Esophagus squamous epithelium (tissue), 5 donors: Measurements from ENCODE around the gene AK3. TPM values are rescaled to one million over a fixed set of nuclear protein-coding genes. Genes with fewer than 3 reads are reported as not detected.
A peak's percentile ranks its signal among the peaks of the same experiment; 100 is the strongest.

Experiments
- DNase-seq: peaks from one replicate; lab custom pipeline; 2025; lab: John Stamatoyannopoulos, UW
- H3K27ac ChIP-seq, 4 donors: fragments of 200-600 bp; sonication (generic); one replicate each; pipeline ENCODE4 v1.5.1; 2016 to 2019; ENCODE audit warnings: mild to moderate bottlenecking in 1 of 4
- H3K27me3 ChIP-seq, 4 donors: fragments of 200-600 bp; sonication (generic); 1 replicate in 3 of 4; 2 replicates in 1 of 4; pipeline versions ENCODE4 v1.5.1 to v1.6.0; 2017 to 2021; ENCODE audit warnings: antibody characterized with exemption in 1 of 4
- H3K36me3 ChIP-seq, 3 donors: fragments of 200-600 bp; sonication (generic); one replicate each; pipeline ENCODE4 v1.5.1; 2016 to 2019
- H3K4me1 ChIP-seq, 3 donors: fragments of 200-600 bp; sonication (generic); one replicate each; pipeline ENCODE4 v1.5.1; 2017 to 2019
- H3K4me3 ChIP-seq, 4 donors: fragments of 200-600 bp; sonication (generic); 1 replicate in 3 of 4; 2 replicates in 1 of 4; pipeline ENCODE4 v1.5.1; 2016 to 2019; ENCODE audit warnings: mild to moderate bottlenecking in 2 of 4, moderate library complexity in 1 of 4
- H3K9me3 ChIP-seq, 3 donors: fragments of 200-600 bp; sonication (generic); one replicate each; pipeline ENCODE4 v1.5.1; 2016 to 2019
- CTCF ChIP-seq, 6 experiments: fragments of 450-650 bp in 4 of 6; fragments of 200-600 bp in 2 of 6; sonication (generic) in 2 of 6; IDR thresholded peaks; one replicate each; pipeline ENCODE4 v1.5.1; 2016 to 2019; ENCODE audit warnings: antibody characterized with exemption in 6 of 6, mild to moderate bottlenecking in 4 of 6, moderate library complexity in 4 of 6
- POLR2A ChIP-seq, 4 donors: fragments of 450-650 bp; IDR thresholded peaks; one replicate each; pipeline ENCODE4 v1.6.1; 2017; ENCODE audit warnings: antibody characterized with exemption in 4 of 4, mild to moderate bottlenecking in 4 of 4, moderate library complexity in 3 of 4
- WGBS, 2 donors: methylation state at CpG; one replicate each; pipeline ENCODE4 v1.1.5; 2018; 5-methylcytosine and 5-hydroxymethylcytosine counted together
- intact Hi-C: fragments of 100-400 bp; cut with DNase I; formaldehyde crosslinking; loops from one replicate; pipeline ENCODE4 v1.15.0; 2022
- total RNA-seq, 4 donors: library from RNA; depleted of rRNA; stranded (reverse); fragments of >200 nt; gene quantifications; one replicate each; pipeline ENCODE4 v1.1.0, GENCODE V29; 2016
- donor health status: DM: yes; HTN: yes; CAD: no.

The AK3 gene
- total RNA-seq, 4 donors from 2014 or later = 47.8 to 104 (median 81.2) TPM

DNA sequence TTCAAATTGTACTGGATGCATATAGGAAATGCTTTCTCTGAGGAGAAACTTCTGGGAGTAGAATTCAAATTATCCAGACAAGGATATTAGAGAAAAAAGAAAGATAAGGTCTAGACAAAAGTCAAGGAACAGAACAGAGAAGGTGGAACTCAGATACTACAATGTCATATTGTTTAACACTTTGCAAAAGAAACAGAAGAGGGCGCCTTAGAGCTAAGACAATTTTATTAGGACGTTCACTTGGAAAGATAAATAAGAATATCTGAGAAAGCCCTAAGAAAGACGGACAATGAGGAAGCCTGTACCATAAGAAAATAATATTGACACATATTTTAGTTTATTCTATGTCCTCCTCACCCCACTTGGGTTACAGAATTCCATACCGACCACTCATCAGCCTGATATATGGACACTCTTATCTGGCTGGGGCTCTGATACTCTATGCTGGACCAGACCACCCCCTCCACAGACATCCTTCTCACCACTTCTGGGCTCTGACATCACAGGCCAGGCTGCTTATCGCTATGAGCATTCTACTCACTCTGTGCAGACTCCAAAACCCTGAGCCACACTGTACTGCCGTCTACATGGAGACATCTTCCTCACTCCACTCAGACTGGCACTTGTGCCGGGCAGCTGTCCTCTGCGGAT is 9.1 kb upstream of the AK3 start:
- WGBS, 2 donors = 36 to 41% methylated on average over 8 of the region's 8 CpGs
- no peak for TF ChIP-seq POLR2A (IDR thresholded peaks at IDR 0.05)
- TF ChIP-seq CTCF (IDR thresholded peaks at IDR 0.05) = peak in 4 of 6 experiments; percentile 45 to 60 (median 52)
- intact Hi-C loops = loop anchor here (10.0 kb wide), 1 partner anchor 245 kb away; no protein-coding TSS in a partner anchor
- DNase-seq = no peak
- H3K36me3 ChIP-seq = no peaks in the 10 kb centered on the region
- H3K4me1 ChIP-seq = no peaks in the 10 kb centered on the region
- peaks cover 0 to 4% (median 0%) of the 10 kb centered on the region in 4 donors for H3K27me3 ChIP-seq
- no peak overlapping the region for H3K4me3 ChIP-seq
- no peaks in the 10 kb centered on the region for H3K9me3 ChIP-seq
- no peak overlapping the region for H3K27ac ChIP-seq

GRCh38 chr9:4748612-4749011 is 7.6 kb upstream of the AK3 start:
- intact Hi-C loops = loop anchor here (10.0 kb wide), 1 partner anchor 686 kb away; the partner anchor contains the start of gene PLGRKT

DNA sequence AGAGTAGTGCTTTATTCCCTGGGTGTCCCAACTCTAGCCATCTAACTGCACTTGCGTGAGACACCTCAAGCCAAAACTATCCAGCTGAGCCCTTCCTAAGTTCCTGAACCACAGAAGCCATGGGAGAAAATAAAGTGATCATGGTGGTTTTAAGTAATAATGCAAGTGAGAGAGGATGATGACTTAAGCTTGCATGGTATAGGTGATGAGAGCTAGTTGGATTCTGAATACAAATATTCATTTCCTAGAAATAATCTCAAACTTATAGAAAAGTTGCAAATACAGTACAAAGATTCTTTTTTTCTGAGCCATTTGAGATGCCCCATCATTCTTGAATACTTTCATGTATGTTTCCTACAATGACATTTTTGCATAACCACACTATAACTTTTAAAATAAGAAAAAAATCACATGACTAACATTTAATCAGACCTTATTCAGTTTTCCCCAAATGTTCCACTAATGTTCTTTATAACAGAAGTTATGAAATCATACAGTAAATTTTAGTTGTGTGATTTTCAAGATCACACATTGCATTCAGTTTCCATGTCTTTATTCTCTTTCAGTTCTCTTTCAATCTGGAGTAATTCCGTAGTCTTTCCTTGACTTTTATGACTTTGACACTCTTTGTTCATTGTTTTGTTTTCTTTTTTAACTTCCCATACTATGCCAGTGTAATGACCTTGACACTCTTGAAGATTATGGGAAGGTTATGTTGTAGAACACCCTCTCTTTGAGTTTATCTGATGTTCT is 5.5 kb upstream of the AK3 start:
- Histone ChIP-seq H3K9me3 (no peaks in the 10 kb centered on the region), H3K27me3 (peaks cover 0 to 4% (median 0%) of the 10 kb centered on the region in 4 donors), H3K27ac (no peak overlapping the region), H3K4me1 (peaks cover 0 to 27% (median 4%) of the 10 kb centered on the region in 3 donors), H3K36me3 (no peaks in the 10 kb centered on the region), H3K4me3 (no peak overlapping the region)
- no peak for DNase-seq
- 94 to 96% methylated on average over 2 of the region's 2 CpGs for WGBS, 2 donors
- intact Hi-C loops = loop anchor here (10.0 kb wide), 1 partner anchor 688 kb away; the partner anchor contains the start of gene PLGRKT
- TF ChIP-seq CTCF (IDR thresholded peaks at IDR 0.05) (no peak), POLR2A (IDR thresholded peaks at IDR 0.05) (no peak)

More at GRCh38 chr9:4748612-4749011, 7.6 kb upstream of the AK3 start:
- Histone ChIP-seq H3K4me1 (peaks cover 0 to 9% (median 0%) of the 10 kb centered on the region in 3 donors), H3K27me3 (peaks cover 0 to 4% (median 0%) of the 10 kb centered on the region in 4 donors), H3K4me3 (no peak overlapping the region), H3K27ac (no peak overlapping the region), H3K36me3 (no peaks in the 10 kb centered on the region), H3K9me3 (no peaks in the 10 kb centered on the region)
- 92 to 94% methylated on average over 5 of the region's 5 CpGs for WGBS, 2 donors
- DNase-seq = no peak
- TF ChIP-seq CTCF (IDR thresholded peaks at IDR 0.05) (no peak), POLR2A (IDR thresholded peaks at IDR 0.05) (no peak)

DNA sequence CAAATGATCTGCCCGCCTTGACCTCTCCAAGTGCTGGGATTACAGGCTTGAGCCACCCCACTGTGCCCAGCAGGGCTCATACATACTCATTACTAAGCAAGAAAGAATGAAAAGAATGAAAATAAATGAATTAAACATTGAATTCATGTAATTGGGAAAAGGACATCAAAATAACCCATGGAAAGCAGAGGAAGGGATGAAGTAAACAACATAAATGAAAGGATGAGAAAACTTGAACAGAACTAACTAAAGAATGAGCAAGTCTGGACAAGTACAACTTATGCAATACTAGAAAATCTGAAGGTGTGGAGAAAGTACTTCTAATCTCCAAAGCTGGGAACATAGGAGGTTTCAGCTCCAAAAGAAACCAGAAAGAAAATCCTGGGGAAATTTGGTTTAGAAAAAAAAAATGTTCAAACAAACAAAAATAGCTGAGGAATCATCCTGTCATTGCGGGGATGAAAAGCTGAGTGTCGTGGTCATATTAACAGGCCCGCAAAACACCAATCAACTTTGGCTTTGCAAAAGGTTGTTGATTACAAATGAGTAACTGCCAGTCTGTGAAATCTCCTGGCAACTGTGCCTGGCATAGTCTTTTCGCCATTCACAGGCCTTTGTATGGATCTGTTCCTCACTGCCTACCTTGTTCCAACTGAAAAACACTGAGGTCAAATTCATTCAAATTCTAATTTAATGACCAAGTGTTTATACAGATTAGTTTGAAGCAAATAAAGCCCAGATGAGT is 2.3 kb upstream of the AK3 start:
- peak overlapping the region in 1 of 4 donors; percentile 3 for H3K4me3 ChIP-seq
- TF ChIP-seq POLR2A (IDR thresholded peaks at IDR 0.05) = no peak
- TF ChIP-seq CTCF (IDR thresholded peaks at IDR 0.05) = no peak
- no peak for DNase-seq
- peak overlapping the region; percentile 92 to 99 (median 98) for H3K27ac ChIP-seq
- no peaks in the 10 kb centered on the region for H3K9me3 ChIP-seq
- peaks cover 9 to 44% (median 9%) of the 10 kb centered on the region in 3 donors for H3K4me1 ChIP-seq
- no peaks in the 10 kb centered on the region for H3K27me3 ChIP-seq
- WGBS, 2 donors = 42 to 49% methylated on average over 5 of the region's 5 CpGs
- intact Hi-C loops = loop anchor here (10.0 kb wide), 1 partner anchor 691 kb away; the partner anchor contains the start of gene PLGRKT
- no peaks in the 10 kb centered on the region for H3K36me3 ChIP-seq
